NCI-H2196 treated with DMSO at 0.1 percent for 48 hours (cell line): ENCODE measurements around the gene RNASE3.
"Not testable (repeated sequence)": the region's sequence is repeated elsewhere in the genome, so short reads cannot be mapped to it uniquely, and the experiment has no call there.

Experiments used
- DNase-seq: peaks from one replicate; lab custom pipeline; 2025; ENCODE audit not compliant: unreplicated experiment; lab: John Stamatoyannopoulos, UW

Gene RNASE3

GRCh38 chr14:20910822-20911221, 19.6 kb downstream of the RNASE3 start:
- not testable (repeated sequence) for DNase-seq

GRCh38 chr14:20919038-20919756, 28.0 kb downstream of the RNASE3 start:
- not testable (repeated sequence) for DNase-seq

DNA sequence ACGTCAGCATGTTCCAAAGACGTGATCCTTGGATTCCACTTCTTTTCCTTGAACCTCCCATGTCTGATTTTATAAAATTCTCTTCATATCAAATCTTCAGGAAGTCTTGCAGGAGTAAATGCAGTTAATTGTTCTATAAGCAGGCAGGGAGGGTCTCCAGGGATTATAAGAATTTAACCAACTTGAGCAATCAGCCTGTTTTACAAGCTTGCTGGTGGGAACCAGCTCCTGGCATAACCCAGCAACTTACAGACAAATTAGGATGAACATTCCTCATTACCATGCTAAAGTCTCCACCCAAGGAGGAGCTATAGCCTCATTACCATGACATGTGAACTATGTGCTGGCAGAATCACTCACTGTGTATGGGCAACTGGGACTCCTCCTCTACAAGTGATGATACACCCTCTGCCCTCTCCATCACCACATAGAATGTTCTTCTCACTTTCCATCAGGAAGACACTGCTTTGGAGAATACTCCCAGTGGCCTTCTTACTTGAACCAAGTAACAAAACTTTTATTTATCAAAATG, 32.6 kb downstream of the RNASE3 start:
- DNase-seq: not testable (repeated sequence)

DNA sequence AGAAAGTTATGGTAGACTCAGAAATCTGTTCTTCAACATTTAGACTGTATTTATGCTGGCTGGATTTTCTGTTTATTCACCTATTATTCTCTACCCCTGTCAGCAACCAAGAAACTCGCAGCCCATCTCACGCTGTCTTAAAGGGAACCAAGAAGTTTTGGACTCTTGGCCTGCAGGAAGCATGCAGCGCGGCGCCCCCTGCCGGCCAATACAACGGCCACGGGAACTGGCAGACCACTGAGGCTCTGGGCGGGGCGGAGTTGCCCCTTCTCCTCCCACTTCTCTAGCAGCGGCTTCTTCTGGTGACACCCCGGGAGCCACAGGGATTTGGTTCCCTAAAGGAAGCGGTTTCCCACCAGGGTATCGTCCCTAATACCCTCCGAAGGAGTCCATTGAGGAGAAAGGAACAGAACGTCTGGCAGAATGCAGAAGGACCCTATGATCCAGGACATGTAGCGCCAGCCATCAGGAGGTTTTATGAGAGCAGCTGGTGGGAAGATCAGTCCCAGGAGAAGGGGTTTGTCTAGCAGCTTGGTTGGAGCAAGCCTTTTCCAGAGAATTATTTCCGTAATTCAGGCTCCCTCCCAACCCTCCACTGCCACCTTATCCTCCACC, 43.1 kb downstream of the RNASE3 start:
- DNase-seq: no peak

- DNase-seq: no peak
Measured at GRCh38 chr14:20935303-20935984, 44.3 kb downstream of the RNASE3 start.
